B cell (primary cell): ENCODE data around the gene TENM3.

Experiments
- CTCF ChIP-seq: fragments of 200-600 bp; IDR thresholded peaks from one replicate; pipeline ENCODE4 v1.8.0; 2022; ENCODE audit warnings: antibody characterized with exemption, mild to moderate bottlenecking
- EZH2 ChIP-seq: IDR thresholded peaks from 2 replicates; pipeline ENCODE4 v1.6.1; 2012; ENCODE audit warnings: borderline replicate concordance, low read depth, mild to moderate bottlenecking, moderate library complexity, low read length; ENCODE audit not compliant: insufficient read depth, poor library complexity, severe bottlenecking

- TF ChIP-seq CTCF (no peak), EZH2 (no peak)
These were observed 437.0 kb downstream of the TENM3 start for GRCh38 chr4:182680234-182680653.
